ENCODE data around the gene CRIP3. TPM values are rescaled to one million over a fixed set of nuclear protein-coding genes. Genes with fewer than 3 reads are reported as not detected.

CRIP3 gene
- total RNA-seq, 4 donors from 2014 or later = 0.45 to 0.93 TPM; not detected in 2

DNA sequence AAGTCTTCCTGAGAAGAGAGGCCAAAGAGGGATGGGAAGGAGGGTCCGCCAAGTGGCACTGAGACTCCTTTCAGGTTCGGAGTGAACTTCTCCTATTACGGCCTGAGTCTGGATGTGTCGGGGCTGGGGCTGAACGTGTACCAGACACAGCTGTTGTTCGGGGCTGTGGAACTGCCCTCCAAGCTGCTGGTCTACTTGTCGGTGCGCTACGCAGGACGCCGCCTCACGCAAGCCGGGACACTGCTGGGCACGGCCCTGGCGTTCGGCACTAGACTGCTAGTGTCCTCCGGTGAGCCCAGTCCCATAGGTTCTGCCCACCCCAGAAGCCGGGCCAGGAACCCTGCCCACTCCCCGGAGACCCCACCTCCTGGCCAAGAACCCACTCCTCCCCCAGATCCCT is 6.5 kb downstream of the CRIP3 start:
- no peak for DNase-seq
- H3K9me3 ChIP-seq = no peaks in the 10 kb centered on the region
- no peak overlapping the region for H3K27ac ChIP-seq
- H3K27me3 ChIP-seq = no peaks in the 10 kb centered on the region
- 74 to 76% methylated on average over 14 to 18 of the region's 19 CpGs for WGBS, 2 donors
- intact Hi-C loops (cut with DNase I) = no loop called here
- H3K4me1 ChIP-seq = no peaks in the 10 kb centered on the region
- no peak overlapping the region for H3K4me3 ChIP-seq (replicated peaks in 1 of 3)
- no peaks in the 10 kb centered on the region for H3K36me3 ChIP-seq
- TF ChIP-seq, protein P1, sequence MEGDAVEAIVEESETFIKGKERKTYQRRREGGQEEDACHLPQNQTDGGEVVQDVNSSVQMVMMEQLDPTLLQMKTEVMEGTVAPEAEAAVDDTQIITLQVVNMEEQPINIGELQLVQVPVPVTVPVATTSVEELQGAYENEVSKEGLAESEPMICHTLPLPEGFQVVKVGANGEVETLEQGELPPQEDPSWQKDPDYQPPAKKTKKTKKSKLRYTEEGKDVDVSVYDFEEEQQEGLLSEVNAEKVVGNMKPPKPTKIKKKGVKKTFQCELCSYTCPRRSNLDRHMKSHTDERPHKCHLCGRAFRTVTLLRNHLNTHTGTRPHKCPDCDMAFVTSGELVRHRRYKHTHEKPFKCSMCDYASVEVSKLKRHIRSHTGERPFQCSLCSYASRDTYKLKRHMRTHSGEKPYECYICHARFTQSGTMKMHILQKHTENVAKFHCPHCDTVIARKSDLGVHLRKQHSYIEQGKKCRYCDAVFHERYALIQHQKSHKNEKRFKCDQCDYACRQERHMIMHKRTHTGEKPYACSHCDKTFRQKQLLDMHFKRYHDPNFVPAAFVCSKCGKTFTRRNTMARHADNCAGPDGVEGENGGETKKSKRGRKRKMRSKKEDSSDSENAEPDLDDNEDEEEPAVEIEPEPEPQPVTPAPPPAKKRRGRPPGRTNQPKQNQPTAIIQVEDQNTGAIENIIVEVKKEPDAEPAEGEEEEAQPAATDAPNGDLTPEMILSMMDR (IDR thresholded peaks at IDR 0.05) = no peak
- TF ChIP-seq POLR2A (IDR thresholded peaks at IDR 0.05) = no peak

DNA sequence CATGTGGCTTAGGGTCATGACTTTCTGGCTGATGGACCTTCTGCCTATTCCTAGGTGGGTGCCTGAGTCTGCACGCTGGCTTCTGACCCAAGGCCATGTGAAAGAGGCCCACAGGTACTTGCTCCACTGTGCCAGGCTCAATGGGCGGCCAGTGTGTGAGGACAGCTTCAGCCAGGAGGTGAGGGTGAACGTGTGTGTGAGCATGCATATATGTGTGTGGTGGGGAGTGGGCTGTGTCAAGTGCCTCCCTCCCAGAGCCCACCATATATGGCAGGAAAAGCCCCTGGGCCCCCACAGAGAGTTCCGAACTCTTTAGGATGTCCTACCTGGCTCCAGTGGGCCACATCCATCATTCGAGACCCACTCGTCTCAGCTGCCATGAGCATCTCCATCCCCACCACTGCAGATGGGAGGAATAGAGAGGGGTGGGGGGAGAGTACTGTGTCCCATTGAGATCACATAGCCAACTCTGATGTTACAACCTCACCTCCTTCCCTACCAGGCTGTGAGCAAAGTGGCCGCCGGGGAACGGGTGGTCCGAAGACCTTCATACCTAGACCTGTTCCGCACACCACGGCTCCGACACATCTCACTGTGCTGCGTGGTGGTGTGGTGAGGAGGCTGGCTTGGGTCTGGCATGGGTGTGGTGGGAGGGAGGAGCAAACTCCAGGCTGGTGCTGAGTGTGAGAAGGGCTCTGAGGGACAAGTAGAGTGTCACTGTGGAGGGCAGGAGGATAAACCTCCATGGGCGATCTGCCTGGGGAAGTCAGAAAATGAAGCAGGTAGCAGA is 7.3 kb downstream of the CRIP3 start:
- H3K9me3 ChIP-seq = no peaks in the 10 kb centered on the region
- H3K27ac ChIP-seq = no peak overlapping the region
- no peaks in the 10 kb centered on the region for H3K4me1 ChIP-seq
- no peaks in the 10 kb centered on the region for H3K36me3 ChIP-seq
- no peak for DNase-seq
- H3K4me3 ChIP-seq (replicated peaks in 1 of 3) = no peak overlapping the region
- TF ChIP-seq, protein P1 (IDR thresholded peaks at IDR 0.05) = no peak
- no peak for TF ChIP-seq POLR2A (IDR thresholded peaks at IDR 0.05)
- intact Hi-C loops (cut with DNase I) = no loop called here
- 88 to 90% methylated on average over 13 to 15 of the region's 15 CpGs for WGBS, 2 donors
- H3K27me3 ChIP-seq = no peaks in the 10 kb centered on the region

DNA sequence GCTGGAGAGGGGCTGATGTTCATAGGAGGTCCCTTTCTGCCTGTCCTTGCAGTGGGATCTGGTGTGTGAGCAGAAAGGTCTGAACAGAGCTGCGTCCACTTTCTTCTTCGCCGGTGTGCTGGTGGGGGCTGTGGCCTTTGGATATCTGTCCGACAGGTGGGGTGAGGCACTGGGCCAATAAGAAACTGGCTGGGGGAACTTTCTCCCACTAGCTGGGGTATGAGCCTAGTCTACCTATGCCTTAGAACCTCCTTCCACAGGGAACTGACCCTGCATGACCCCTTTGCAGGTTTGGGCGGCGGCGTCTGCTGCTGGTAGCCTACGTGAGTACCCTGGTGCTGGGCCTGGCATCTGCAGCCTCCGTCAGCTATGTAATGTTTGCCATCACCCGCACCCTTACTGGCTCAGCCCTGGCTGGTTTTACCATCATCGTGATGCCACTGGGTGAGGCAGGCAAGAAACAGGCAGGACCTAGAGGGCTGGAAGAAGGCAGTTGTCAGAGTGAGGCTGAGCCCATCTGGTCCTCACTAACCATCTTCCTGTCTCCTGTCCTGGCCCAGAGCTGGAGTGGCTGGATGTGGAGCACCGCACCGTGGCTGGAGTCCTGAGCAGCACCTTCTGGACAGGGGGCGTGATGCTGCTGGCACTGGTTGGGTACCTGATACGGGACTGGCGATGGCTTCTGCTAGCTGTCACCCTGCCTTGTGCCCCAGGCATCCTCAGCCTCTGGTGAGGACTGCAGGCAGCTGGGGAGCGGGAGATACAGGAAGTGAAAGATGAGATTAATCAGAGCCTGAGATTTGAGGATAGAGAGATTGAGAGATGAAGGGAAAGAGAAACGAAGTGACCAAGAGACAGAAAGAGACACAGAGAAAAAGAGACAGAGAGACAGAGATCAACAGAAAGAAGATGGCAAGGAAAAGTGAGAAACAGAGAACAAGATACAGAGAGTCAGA is 9.0 kb downstream of the CRIP3 start:
- 74 to 85% methylated on average over 7 to 12 of the region's 18 CpGs for WGBS, 2 donors
- no peak overlapping the region for H3K4me3 ChIP-seq (replicated peaks in 1 of 3)
- no peaks in the 10 kb centered on the region for H3K27me3 ChIP-seq
- H3K27ac ChIP-seq = no peak overlapping the region
- intact Hi-C loops (cut with DNase I) = no loop called here
- H3K4me1 ChIP-seq = no peaks in the 10 kb centered on the region
- no peaks in the 10 kb centered on the region for H3K9me3 ChIP-seq
- H3K36me3 ChIP-seq = no peaks in the 10 kb centered on the region
- DNase-seq = no peak
- no peak for TF ChIP-seq POLR2A (IDR thresholded peaks at IDR 0.05)
- TF ChIP-seq, protein P1 (IDR thresholded peaks at IDR 0.05) = no peak

DNA sequence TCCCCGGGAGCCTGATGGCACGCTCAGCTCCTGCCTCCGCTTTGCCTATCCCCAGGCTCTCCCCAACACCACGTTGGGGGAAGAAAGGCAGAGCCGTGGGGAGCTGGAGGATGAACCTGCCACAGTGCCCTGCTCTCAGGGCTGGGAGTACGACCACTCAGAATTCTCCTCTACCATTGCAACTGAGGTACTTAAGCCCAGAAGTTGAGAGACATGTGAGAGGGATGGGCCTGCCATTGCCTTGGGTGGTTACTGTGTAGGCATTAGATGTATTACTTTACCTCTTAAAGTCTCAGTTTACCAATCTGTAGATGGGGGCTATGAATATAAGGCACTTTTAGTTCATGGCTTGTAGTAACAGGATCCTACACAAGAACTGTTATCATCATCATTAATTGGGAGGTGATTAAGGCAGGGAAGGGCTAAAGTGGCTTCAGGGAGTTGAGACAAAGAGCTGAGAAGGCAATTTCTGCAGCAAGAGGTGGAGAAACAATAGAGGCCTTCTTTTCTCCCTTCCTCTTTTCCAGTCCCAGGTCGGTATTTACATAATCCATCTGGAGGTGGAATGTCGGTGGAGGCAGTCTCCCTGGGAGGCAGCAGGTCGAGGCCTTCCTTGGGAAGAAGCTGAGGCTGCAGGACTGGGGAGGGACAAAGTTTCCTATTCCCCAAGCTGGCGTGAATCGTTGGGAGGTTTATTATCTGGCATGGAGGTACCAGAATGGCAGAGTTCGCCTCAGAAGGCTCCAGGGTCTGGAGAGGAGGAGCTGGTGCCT is 9.9 kb downstream of the CRIP3 start:
- no peaks in the 10 kb centered on the region for H3K27me3 ChIP-seq
- intact Hi-C loops (cut with DNase I) = no loop called here
- TF ChIP-seq, protein P1 (IDR thresholded peaks at IDR 0.05) = no peak
- TF ChIP-seq POLR2A (IDR thresholded peaks at IDR 0.05) = no peak
- no peaks in the 10 kb centered on the region for H3K36me3 ChIP-seq
- H3K4me3 ChIP-seq (replicated peaks in 1 of 3) = no peak overlapping the region
- no peaks in the 10 kb centered on the region for H3K4me1 ChIP-seq
- H3K9me3 ChIP-seq = no peaks in the 10 kb centered on the region
- DNase-seq = no peak
- no peak overlapping the region for H3K27ac ChIP-seq
- WGBS, 2 donors = 71 to 76% methylated on average over 12 of the region's 12 CpGs
